NCI-H510A (cell line): ENCODE results near the gene OSBPL1A.

Experiments used
- DNase-seq: peaks from one replicate; lab custom pipeline; 2025; lab: John Stamatoyannopoulos, UW

OSBPL1A gene

GRCh38 chr18:24397694-24398368, at the start of gene OSBPL1A:
Gene OSBPL1A, minus strand, starts transcription at chr18:24397824. Its CDS starts 20,291 bp downstream, at chr18:24377533.
- peak; percentile 82 for DNase-seq

- DNase-seq = no peak
Measured at GRCh38 chr18:24446953-24447538, 49.4 kb upstream of the OSBPL1A start.

- DNase-seq = no peak
Measured at GRCh38 chr18:24446453-24446852, 48.8 kb upstream of the OSBPL1A start.

GRCh38 chr18:24443870-24444269, 46.2 kb upstream of the OSBPL1A start:
- no peak for DNase-seq

GRCh38 chr18:24436939-24437338, 39.3 kb upstream of the OSBPL1A start:
- no peak for DNase-seq

GRCh38 chr18:24432618-24433017, 35.0 kb upstream of the OSBPL1A start:
- no peak for DNase-seq

- no peak for DNase-seq
Measured at GRCh38 chr18:24429188-24429587, 31.6 kb upstream of the OSBPL1A start.

GRCh38 chr18:24428709-24429108, 31.1 kb upstream of the OSBPL1A start:
- no peak for DNase-seq

GRCh38 chr18:24427484-24427883, 29.9 kb upstream of the OSBPL1A start:
- DNase-seq = no peak

GRCh38 chr18:24426398-24427294, 29.0 kb upstream of the OSBPL1A start, which contains the start of gene IMPACT:
Gene IMPACT, plus strand, starts transcription at chr18:24426670. Its CDS starts 87 bp downstream, at chr18:24426757.
- peak; percentile 79 for DNase-seq

- no peak for DNase-seq
Measured at GRCh38 chr18:24426073-24426397, 28.4 kb upstream of the OSBPL1A start.

- DNase-seq = no peak
Measured at GRCh38 chr18:24421831-24422230, 24.2 kb upstream of the OSBPL1A start.

- no peak for DNase-seq
Measured at GRCh38 chr18:24420551-24420950, 22.9 kb upstream of the OSBPL1A start.

GRCh38 chr18:24417480-24417879, 19.9 kb upstream of the OSBPL1A start:
- DNase-seq = no peak

GRCh38 chr18:24414349-24415003, 16.9 kb upstream of the OSBPL1A start:
- no peak for DNase-seq

- DNase-seq = no peak
Measured at GRCh38 chr18:24413148-24413547, 15.5 kb upstream of the OSBPL1A start.

- DNase-seq = no peak
Measured at GRCh38 chr18:24408496-24408895, 10.9 kb upstream of the OSBPL1A start.

GRCh38 chr18:24404591-24404990, 7.0 kb upstream of the OSBPL1A start:
- no peak for DNase-seq

GRCh38 chr18:24403076-24403475, 5.5 kb upstream of the OSBPL1A start:
- no peak for DNase-seq

GRCh38 chr18:24402209-24402785, 4.7 kb upstream of the OSBPL1A start:
- no peak for DNase-seq

- DNase-seq = no peak
Measured at GRCh38 chr18:24400587-24400986, 3.0 kb upstream of the OSBPL1A start.

GRCh38 chr18:24398540-24398939, 916 bp upstream of the OSBPL1A start:
- no peak for DNase-seq
